Osteocyte (in vitro differentiated cells): ENCODE data around the gene PHKA1. TPM values are rescaled to one million over a fixed set of nuclear protein-coding genes. Genes with fewer than 3 reads are reported as not detected.

Source experiments
- DNase-seq: peaks from one replicate; pipeline ENCODE4 v3.0.0; 2021; ENCODE audit warnings: mixed read lengths; ENCODE audit not compliant: unreplicated experiment; ENCODE audit errors: extremely low spot score
- H3K27ac Mint-ChIP-seq: one replicate; pipeline ENCODE4 v1.8.0; 2021; ENCODE audit warnings: mild to moderate bottlenecking, mixed read lengths; ENCODE audit not compliant: unreplicated experiment
- H3K27me3 Mint-ChIP-seq: one replicate; pipeline ENCODE4 v1.8.0; 2021; ENCODE audit warnings: mixed read lengths; ENCODE audit not compliant: unreplicated experiment
- H3K36me3 Mint-ChIP-seq: one replicate; pipeline ENCODE4 v1.8.0; 2021; ENCODE audit warnings: mixed read lengths; ENCODE audit not compliant: unreplicated experiment
- H3K4me1 Mint-ChIP-seq: one replicate; pipeline ENCODE4 v1.8.0; 2021; ENCODE audit warnings: mixed read lengths; ENCODE audit not compliant: unreplicated experiment
- H3K4me3 Mint-ChIP-seq: one replicate; pipeline ENCODE4 v1.8.0; 2021; ENCODE audit warnings: mild to moderate bottlenecking, moderate library complexity, mixed read lengths; ENCODE audit not compliant: unreplicated experiment
- H3K9me3 Mint-ChIP-seq: one replicate; pipeline ENCODE4 v1.8.0; 2021; ENCODE audit warnings: mixed read lengths; ENCODE audit not compliant: unreplicated experiment
- total RNA-seq: library from RNA; stranded (reverse); gene quantifications from 2 replicates; pipeline ENCODE4 v1.2.1, GENCODE V29; 2021
- TF ChIP-seq, protein P1 (sequence below): fragments of 200-600 bp; sonication (generic); IDR thresholded peaks from 2 replicates; pipeline ENCODE4 v1.5.0; 2021; ENCODE audit warnings: antibody characterized with exemption, mild to moderate bottlenecking, moderate library complexity

The PHKA1 gene
- total RNA-seq, 1 donor from 2014 or later = 2.6 TPM

GRCh38 chrX:72644946-72645345, 69.2 kb downstream of the PHKA1 start:
- DNase-seq = no peak
- H3K4me3 Mint-ChIP-seq = no peak overlapping the region
- H3K27ac Mint-ChIP-seq = no peak overlapping the region
- H3K9me3 Mint-ChIP-seq = peaks cover 12% of the 10 kb centered on the region
- TF ChIP-seq, protein P1, sequence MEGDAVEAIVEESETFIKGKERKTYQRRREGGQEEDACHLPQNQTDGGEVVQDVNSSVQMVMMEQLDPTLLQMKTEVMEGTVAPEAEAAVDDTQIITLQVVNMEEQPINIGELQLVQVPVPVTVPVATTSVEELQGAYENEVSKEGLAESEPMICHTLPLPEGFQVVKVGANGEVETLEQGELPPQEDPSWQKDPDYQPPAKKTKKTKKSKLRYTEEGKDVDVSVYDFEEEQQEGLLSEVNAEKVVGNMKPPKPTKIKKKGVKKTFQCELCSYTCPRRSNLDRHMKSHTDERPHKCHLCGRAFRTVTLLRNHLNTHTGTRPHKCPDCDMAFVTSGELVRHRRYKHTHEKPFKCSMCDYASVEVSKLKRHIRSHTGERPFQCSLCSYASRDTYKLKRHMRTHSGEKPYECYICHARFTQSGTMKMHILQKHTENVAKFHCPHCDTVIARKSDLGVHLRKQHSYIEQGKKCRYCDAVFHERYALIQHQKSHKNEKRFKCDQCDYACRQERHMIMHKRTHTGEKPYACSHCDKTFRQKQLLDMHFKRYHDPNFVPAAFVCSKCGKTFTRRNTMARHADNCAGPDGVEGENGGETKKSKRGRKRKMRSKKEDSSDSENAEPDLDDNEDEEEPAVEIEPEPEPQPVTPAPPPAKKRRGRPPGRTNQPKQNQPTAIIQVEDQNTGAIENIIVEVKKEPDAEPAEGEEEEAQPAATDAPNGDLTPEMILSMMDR = no peak
- no peaks in the 10 kb centered on the region for H3K4me1 Mint-ChIP-seq
- H3K27me3 Mint-ChIP-seq = no peaks in the 10 kb centered on the region
- H3K36me3 Mint-ChIP-seq = no peaks in the 10 kb centered on the region

DNA sequence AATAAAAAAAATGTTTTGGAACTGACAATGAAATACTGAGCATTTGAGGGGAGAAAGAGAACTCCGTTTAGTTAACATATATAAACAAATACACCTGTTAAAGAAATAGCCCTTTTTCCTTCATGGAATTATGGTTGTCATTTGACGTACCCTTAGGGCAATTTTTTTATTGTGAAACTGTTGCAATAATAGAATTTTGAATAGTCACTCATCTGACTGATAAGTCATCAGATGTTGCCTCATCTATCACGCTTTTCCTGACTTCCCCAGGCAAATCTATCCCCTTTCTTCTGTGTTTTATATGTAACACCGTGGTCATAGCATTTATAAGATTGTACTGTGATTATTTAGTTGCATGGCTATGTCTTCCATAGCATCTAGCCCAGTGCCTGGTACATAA, 72.5 kb downstream of the PHKA1 start:
- Mint-ChIP-seq H3K27me3 (no peaks in the 10 kb centered on the region), H3K4me3 (no peak overlapping the region), H3K4me1 (no peaks in the 10 kb centered on the region), H3K36me3 (no peaks in the 10 kb centered on the region), H3K9me3 (peaks cover 12% of the 10 kb centered on the region), H3K27ac (no peak overlapping the region)
- no peak for DNase-seq
- TF ChIP-seq, protein P1 = no peak

DNA sequence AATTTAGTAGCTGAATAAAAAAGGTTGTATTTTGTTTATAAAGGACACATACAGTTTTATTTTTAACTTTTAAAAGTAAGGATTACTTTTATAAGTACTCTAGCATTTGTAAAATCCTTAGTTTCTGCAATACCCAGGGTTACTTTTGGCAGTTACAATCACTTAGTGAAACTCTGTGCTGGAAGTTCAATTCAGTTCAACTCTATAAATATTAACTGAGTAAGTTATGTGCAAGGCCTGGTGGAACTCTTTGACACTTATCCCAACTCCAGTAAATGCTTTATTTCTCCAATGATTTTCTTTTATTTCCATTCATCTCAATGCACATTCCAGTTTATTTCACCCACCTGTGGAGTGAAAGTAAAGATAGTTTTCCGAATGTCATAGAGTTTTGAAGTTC, 78.2 kb downstream of the PHKA1 start:
- Mint-ChIP-seq H3K27me3 (no peaks in the 10 kb centered on the region), H3K4me1 (no peaks in the 10 kb centered on the region), H3K4me3 (no peak overlapping the region), H3K9me3 (no peaks in the 10 kb centered on the region), H3K36me3 (no peaks in the 10 kb centered on the region), H3K27ac (no peak overlapping the region)
- TF ChIP-seq, protein P1 = no peak
- DNase-seq = no peak

DNA sequence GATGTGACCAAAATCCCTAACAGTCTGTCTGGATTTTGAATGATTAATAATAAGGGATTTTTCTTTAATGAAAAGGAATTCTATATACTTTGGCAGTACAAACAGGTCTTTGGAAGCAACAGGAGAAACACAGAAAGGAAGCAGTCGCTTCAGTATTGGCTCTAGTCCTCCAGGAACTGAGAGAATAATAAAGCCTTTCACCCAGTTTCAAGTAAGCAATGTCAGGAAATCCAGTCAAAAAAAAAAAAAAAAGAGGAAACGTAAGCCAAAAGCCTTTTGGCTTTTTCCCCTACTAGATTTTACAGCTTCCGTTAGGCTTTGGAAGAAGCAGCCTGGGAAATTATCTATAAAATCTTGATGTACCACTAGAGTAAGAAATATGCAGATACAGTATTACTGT, 79.8 kb downstream of the PHKA1 start:
- Mint-ChIP-seq H3K4me3 (no peak overlapping the region), H3K27ac (no peak overlapping the region)
- DNase-seq = no peak

DNA sequence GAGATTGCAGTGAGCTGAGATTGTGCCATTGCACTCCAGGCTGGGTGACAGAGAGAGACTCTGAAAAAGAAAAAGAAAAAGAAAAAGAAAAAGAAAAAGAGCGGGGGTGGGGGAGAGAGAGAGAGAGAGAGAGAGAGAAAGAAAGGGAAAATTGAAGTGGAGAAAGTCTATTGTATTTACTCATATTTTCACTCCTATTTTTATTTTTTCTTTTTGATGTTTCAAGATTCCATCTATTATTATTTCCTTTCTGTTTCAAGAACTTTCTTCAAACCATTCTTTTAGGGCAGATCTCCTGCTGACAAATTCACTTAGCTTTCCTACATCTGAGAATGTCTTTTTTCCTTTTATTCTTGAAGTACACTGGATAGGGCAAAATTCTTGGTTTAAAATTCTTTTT, 83.9 kb downstream of the PHKA1 start:
- Mint-ChIP-seq H3K27me3 (no peaks in the 10 kb centered on the region), H3K4me3 (no peak overlapping the region), H3K4me1 (no peaks in the 10 kb centered on the region), H3K27ac (no peak overlapping the region), H3K36me3 (no peaks in the 10 kb centered on the region), H3K9me3 (no peaks in the 10 kb centered on the region)
- TF ChIP-seq, protein P1 = no peak
- no peak for DNase-seq

More for the DNA sequence above, 79.8 kb downstream of the PHKA1 start:
- H3K9me3 Mint-ChIP-seq = no peaks in the 10 kb centered on the region
- H3K4me1 Mint-ChIP-seq = no peaks in the 10 kb centered on the region
- H3K36me3 Mint-ChIP-seq = no peaks in the 10 kb centered on the region
- no peaks in the 10 kb centered on the region for H3K27me3 Mint-ChIP-seq
- TF ChIP-seq, protein P1 = no peak
